ENCODE data around the gene MADCAM1. TPM values are rescaled to one million over a fixed set of nuclear protein-coding genes. Genes with fewer than 3 reads are reported as not detected.

The MADCAM1 gene
- total and polyA plus RNA-seq, 2 of the 8 experiments (the other 6 are each of a cell fraction or from before 2014, with no cell fraction given) = 2.3 to 3.0 TPM

- TF ChIP-seq MAX (IDR thresholded peaks at IDR 0.05) (no peak), GTF2F1 (IDR thresholded peaks at IDR 0.05; ENCODE audit: borderline replicate concordance, low read depth, low read length) (no peak), CHD1 (IDR thresholded peaks at IDR 0.05; ENCODE audit: low read depth, low read length) (no peak), PHF8 (conservative IDR thresholded peaks at IDR 0.05; ENCODE audit: low read depth, low read length) (no peak)
Measured at GRCh38 chr19:468587-469256, 27.6 kb upstream of the MADCAM1 start (continued).
